Heart right ventricle (tissue), 16 donors: Measurements from ENCODE around the gene NID2. TPM values are rescaled to one million over a fixed set of nuclear protein-coding genes. Genes with fewer than 3 reads are reported as not detected.
A peak's percentile ranks its signal among the peaks of the same experiment; 100 is the strongest.

Source experiments
- ATAC-seq, 8 donors: fragments of 200-7000 bp; cut with Tn5 transposase; one replicate each; pipeline ENCODE4 v1.9.1; 2020; ENCODE audit warnings: mild to moderate bottlenecking in 8 of 8, moderate library complexity in 8 of 8, moderate number of reproducible peaks in 1 of 8
- DNase-seq, 2 donors: peaks; one replicate each; pipeline ENCODE4 v3.0.0-alpha.2; 2020
- H3K27ac ChIP-seq, 10 donors: fragments of 200-600 bp; sonication (generic) in 2 of 10; one replicate each; pipeline versions ENCODE4 v1.5.0 to v1.8.0; 2020 to 2022; ENCODE audit warnings: mild to moderate bottlenecking in 3 of 10
- H3K27me3 ChIP-seq, 7 donors: fragments of 200-600 bp; one replicate each; pipeline ENCODE4 v1.8.0; 2021 to 2022; ENCODE audit warnings: mild to moderate bottlenecking in 2 of 7
- H3K36me3 ChIP-seq, 9 donors: fragments of 200-600 bp; sonication (generic) in 1 of 9; one replicate each; pipeline versions ENCODE4 v1.5.0 to v1.8.0; 2020 to 2022; ENCODE audit warnings: mild to moderate bottlenecking in 2 of 9
- H3K4me1 ChIP-seq, 9 donors: fragments of 200-600 bp; sonication (generic) in 1 of 9; one replicate each; pipeline versions ENCODE4 v1.5.0 to v1.8.0; 2020 to 2022; ENCODE audit warnings: mild to moderate bottlenecking in 4 of 9
- H3K4me3 ChIP-seq, 10 donors: fragments of 200-600 bp; sonication (generic) in 2 of 10; one replicate each; pipeline versions ENCODE4 v1.5.0 to v1.8.0; 2020 to 2022; ENCODE audit warnings: mild to moderate bottlenecking in 7 of 10, moderate library complexity in 2 of 10
- H3K9me3 ChIP-seq, 11 donors: fragments of 200-600 bp in 10 of 11; sonication (generic) in 2 of 11; one replicate each; pipeline versions ENCODE4 v1.5.0 to v1.8.0; 2013 to 2022; ENCODE audit warnings: mild to moderate bottlenecking in 2 of 11, control low read depth in 1 of 11, moderate library complexity in 1 of 11
- WGBS, 2 donors: extraction: QIAGEN DNeasy Blood & Tissue Kit; methylation state at CpG; one replicate each; pipeline ENCODE4 v1.1.7; 2013; ENCODE audit warnings: inconsistent platforms in 1 of 2; 5-methylcytosine and 5-hydroxymethylcytosine counted together
- intact Hi-C, 10 donors: fragments of 100-400 bp; cut with DNase I; formaldehyde crosslinking; loops; one replicate each; pipeline versions ENCODE4 v1.11.1 to v1.14.2; 2022
- polyA plus RNA-seq, 2 donors: library from polyadenylated mRNA; stranded (reverse); fragments of 200-250 nt; gene quantifications; one replicate each; pipeline ENCODE4 v1.2.3, GENCODE V29; 2013
- total RNA-seq, 10 donors: library from RNA; stranded (reverse); fragmentation: NEBNext Ultra II Directional in 3 of 10; extraction: Animal tissue kit (Norgen Biotek cat#: 25700) in 3 of 10; gene quantifications; one replicate each; pipeline versions ENCODE4 v1.2.1 to v1.2.4, GENCODE V29; 2021 to 2023
- TF ChIP-seq, protein P1 (sequence below), 9 donors: fragments of 200-600 bp; sonication (generic) in 2 of 9; IDR thresholded peaks; one replicate each; pipeline versions ENCODE4 v1.5.0 to v1.8.0; 2021 to 2022; ENCODE audit warnings: antibody characterized with exemption in 9 of 9, mild to moderate bottlenecking in 5 of 9, moderate library complexity in 1 of 9
- donor health status: Arrhythmogenic right ventricular cardiomyopathy.
- donor health status: ischemic (EF 13 %, LVEDD 7.1; RV severe dilation, severe dysfunction).
- donor health status: healthy with polysubstance abuse.
- donor health status: DM: no; HTN: yes; CAD: no.
- donor health status: DM: no; HTN: no; CAD: no.
- donor health status: ischemic (EF 25% LVEDD 6.9; RV normal size, moderate dysfunction).
- donor health status: ischemic (EF 25% LVEDD 5.7; RV mildly dilated, moderate dysfunction).
- donor health status: healthy.
- donor health status: DM: yes; HTN: yes; CAD: no.
- donor health status: Ischemic cardiomyopathy.
- donor health status: ischemic (EF 35%, LVEDD 5.7; RV mildly dilated, moderate dysfunction).
- donor health status: nonischemic (EF 11% LVEDD 7.7; RV severe dilation, severe dysfunction).
- donor health status: DM: yes; HTN: yes; CAD: no.
- donor health status: PGD.
- donor health status: ischemic (EF 29% LVEDD 5.4; RV normal size, mild dysfunction).
- donor health status: nonischemic (EF 23%, LVEDD 6.1; RV moderate dilation, normal function).

Gene NID2
- total and polyA plus RNA-seq, 12 donors, result 15.1 to 66.0 (median 36.5) TPM

DNA sequence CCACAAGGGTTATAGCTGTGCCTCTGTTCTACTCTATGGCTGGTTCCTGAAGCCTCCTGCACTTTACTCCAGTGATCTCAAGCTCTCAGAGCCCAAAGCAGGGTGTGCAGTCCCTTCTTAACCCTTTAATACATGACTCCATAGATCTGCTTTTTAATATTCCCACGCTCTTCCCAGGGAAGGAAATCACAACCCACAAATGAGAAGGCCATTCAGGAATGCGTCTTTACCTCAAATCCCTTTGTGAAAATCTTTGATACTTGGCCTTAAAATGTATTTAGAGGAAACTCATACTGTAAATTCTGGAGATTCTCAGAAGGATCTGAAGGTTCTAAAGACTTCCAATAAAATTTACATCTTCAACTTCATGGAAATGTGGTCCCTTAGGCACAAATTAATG lies 17.0 kb downstream of the NID2 start:
- TF ChIP-seq, protein P1, sequence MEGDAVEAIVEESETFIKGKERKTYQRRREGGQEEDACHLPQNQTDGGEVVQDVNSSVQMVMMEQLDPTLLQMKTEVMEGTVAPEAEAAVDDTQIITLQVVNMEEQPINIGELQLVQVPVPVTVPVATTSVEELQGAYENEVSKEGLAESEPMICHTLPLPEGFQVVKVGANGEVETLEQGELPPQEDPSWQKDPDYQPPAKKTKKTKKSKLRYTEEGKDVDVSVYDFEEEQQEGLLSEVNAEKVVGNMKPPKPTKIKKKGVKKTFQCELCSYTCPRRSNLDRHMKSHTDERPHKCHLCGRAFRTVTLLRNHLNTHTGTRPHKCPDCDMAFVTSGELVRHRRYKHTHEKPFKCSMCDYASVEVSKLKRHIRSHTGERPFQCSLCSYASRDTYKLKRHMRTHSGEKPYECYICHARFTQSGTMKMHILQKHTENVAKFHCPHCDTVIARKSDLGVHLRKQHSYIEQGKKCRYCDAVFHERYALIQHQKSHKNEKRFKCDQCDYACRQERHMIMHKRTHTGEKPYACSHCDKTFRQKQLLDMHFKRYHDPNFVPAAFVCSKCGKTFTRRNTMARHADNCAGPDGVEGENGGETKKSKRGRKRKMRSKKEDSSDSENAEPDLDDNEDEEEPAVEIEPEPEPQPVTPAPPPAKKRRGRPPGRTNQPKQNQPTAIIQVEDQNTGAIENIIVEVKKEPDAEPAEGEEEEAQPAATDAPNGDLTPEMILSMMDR (IDR thresholded peaks at IDR 0.05), result no peak
- no peak for DNase-seq
- no peaks in the 10 kb centered on the region for H3K27me3 ChIP-seq
- peak in 1 of 8 donors; percentile 25 for ATAC-seq
- no peaks in the 10 kb centered on the region for H3K9me3 ChIP-seq
- peaks cover 0 to 34% (median 6%) of the 10 kb centered on the region in 9 donors for H3K36me3 ChIP-seq
- WGBS, 2 donors, result 42 to 50% methylated on average over 2 of the region's 2 CpGs
- peaks cover 20 to 89% (median 83%) of the 10 kb centered on the region in 9 donors for H3K4me1 ChIP-seq
- H3K4me3 ChIP-seq, result peak overlapping the region in 3 of 10 donors; percentile 1 to 20 (median 4)
- H3K27ac ChIP-seq, result peak overlapping the region in 8 of 10 donors; percentile 54 to 84 (median 70)
- intact Hi-C loops, result no loop called here

DNA sequence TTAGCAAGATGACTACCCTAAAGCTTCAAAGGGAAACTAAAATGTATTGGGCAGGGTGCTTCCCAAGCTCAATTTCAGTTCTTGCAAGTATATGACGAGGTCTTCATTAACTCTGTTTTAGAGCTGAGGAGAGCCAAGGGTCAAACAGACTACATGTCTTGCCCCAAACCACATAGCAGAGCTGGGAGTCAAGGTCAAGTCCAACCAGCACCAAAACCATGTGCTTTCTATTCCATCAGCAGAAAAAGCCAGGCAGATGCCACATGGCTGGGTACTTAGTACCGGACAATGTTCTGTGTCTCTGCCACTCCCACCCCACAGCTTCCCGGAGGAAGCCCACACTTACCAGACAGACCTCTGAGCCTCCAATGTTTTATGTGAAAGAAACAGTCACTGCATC lies 17.6 kb downstream of the NID2 start:
- H3K4me3 ChIP-seq, result peak overlapping the region in 2 of 10 donors; percentile 1 to 4
- H3K27me3 ChIP-seq, result no peaks in the 10 kb centered on the region
- H3K27ac ChIP-seq, result peak overlapping the region in 8 of 10 donors; percentile 54 to 84 (median 70)
- ATAC-seq, result no peak
- intact Hi-C loops, result no loop called here
- TF ChIP-seq, protein P1 (IDR thresholded peaks at IDR 0.05), result no peak
- 36 to 40% methylated on average over 3 of the region's 3 CpGs for WGBS, 2 donors
- no peaks in the 10 kb centered on the region for H3K9me3 ChIP-seq
- H3K36me3 ChIP-seq, result peaks cover 0 to 28% (median 6%) of the 10 kb centered on the region in 9 donors
- no peak for DNase-seq
- peaks cover 22 to 95% (median 87%) of the 10 kb centered on the region in 9 donors for H3K4me1 ChIP-seq

DNA sequence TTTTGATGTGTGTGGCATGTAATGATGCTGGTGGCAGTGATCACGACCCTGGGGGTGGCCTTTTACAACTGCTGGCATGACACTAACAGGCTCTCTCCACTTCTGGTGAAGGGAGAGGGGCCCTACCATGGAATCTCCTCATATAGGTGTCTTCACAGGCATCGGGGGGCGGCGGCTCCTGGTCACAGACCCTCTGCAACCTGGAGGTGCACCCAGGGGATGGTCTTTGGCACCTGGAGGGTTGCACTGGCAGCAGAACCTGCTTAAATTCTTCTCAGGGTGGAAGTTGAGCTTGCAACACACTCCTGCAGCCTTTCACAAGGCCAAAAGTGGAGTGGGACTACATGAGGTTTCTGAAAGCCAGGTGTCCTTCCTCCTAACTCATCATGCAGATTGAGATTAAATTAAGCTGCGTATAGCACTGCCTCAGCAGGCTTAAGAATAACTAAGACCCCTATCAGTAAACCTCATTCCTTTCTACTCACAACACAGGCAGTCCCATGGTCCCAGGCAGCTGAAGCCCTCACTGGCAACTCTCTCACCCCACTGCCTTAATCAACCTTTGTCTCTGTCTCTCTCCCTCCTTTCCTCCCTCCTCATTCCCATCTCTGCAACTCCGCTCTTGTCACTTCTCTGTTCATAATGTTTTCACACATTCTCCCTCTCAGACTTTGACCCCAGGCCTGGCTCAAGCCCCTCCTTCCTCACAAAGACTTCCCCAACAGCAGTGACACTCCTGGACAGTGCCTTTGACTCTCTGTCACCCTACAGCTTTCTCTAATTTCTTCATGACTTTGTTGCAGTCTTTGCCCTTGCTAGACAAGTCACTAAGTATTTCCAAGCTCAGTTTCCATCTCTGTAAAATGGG lies 18.9 kb downstream of the NID2 start:
- DNase-seq (no peak), ATAC-seq (no peak)
- peaks cover 22 to 100% (median 93%) of the 10 kb centered on the region in 9 donors for H3K4me1 ChIP-seq
- H3K27ac ChIP-seq, result peak overlapping the region in 8 of 10 donors; percentile 9 to 84 (median 76)
- peaks cover 0 to 24% (median 6%) of the 10 kb centered on the region in 9 donors for H3K36me3 ChIP-seq
- intact Hi-C loops, result loop anchor here in 1 of 10 donors (5.0 kb wide), 1 partner anchor 38 kb away; no protein-coding TSS in a partner anchor
- 66% methylated on average over 6 of the region's 6 CpGs for WGBS, 2 donors
- TF ChIP-seq, protein P1 (IDR thresholded peaks at IDR 0.05), result no peak
- no peak overlapping the region for H3K4me3 ChIP-seq
- H3K9me3 ChIP-seq, result no peaks in the 10 kb centered on the region
- no peaks in the 10 kb centered on the region for H3K27me3 ChIP-seq

DNA sequence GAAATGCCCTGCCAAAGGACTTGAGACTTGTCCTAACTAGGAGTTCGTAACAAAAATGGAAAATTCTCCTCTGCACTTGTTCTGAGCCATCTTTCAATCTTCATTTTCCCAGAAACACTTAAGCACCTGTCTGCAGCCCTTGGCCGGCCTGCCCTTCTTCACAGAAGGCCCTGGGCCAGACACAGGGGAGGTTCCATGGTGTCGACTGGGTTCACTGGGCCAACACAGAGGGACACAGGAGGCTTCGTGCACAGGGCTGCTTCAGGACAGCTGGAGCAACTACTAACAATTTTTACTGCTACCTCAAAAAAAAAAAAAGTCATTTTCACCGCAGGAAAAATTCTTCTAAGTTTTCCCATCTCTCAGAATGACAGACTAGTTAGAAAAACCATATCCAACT lies 19.6 kb downstream of the NID2 start:
- peak overlapping the region in 7 of 10 donors; percentile 36 to 84 (median 77) for H3K27ac ChIP-seq

More for the DNA sequence above, 19.6 kb downstream of the NID2 start:
- no peak for ATAC-seq
- peaks cover 22 to 100% (median 92%) of the 10 kb centered on the region in 9 donors for H3K4me1 ChIP-seq
- no peaks in the 10 kb centered on the region for H3K27me3 ChIP-seq
- peaks cover 0 to 21% (median 6%) of the 10 kb centered on the region in 9 donors for H3K36me3 ChIP-seq
- H3K9me3 ChIP-seq, result no peaks in the 10 kb centered on the region
- H3K4me3 ChIP-seq, result no peak overlapping the region
- 52 to 60% methylated on average over 5 of the region's 5 CpGs for WGBS, 2 donors
- intact Hi-C loops, result loop anchor here in 1 of 10 donors (5.0 kb wide), 1 partner anchor 37 kb away; no protein-coding TSS in a partner anchor
- TF ChIP-seq, protein P1 (IDR thresholded peaks at IDR 0.05), result no peak
- no peak for DNase-seq
